ENCODE measurements around the gene TMED1. TPM values are rescaled to one million over a fixed set of nuclear protein-coding genes. Genes with fewer than 3 reads are reported as not detected.

TMED1 gene
- polyA plus RNA-seq, 2 of the 4 experiments (the other 2 are of a cell fraction): 29.9 to 37.0 TPM

DNA sequence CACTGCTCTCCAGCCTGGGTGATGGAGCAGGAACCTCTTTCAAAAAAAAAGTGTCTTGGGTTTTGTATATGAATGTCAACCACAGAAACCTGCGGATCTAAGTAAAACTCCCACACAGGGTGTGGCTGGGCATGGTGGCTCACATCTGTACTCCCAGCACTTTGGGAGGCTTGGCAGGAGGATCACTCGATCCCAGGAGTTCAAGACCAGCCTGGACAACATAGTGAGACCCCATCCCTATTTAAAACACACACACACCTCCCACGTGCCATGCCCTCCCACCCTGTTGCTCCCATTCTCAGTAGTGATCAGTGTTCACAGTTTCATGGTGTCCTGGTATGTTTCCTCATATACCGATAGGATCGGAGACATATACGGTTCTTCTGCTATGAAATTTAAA, 9.2 kb downstream of the TMED1 start (continued):
- TF ChIP-seq MYC (IDR thresholded peaks at IDR 0.05; ENCODE audit: borderline replicate concordance, low read length): no peak
- TF ChIP-seq CEBPB (IDR thresholded peaks at IDR 0.05): no peak
- no peak for TF ChIP-seq ESRRA (IDR thresholded peaks at IDR 0.05; ENCODE audit: borderline replicate concordance, low read length)

DNA sequence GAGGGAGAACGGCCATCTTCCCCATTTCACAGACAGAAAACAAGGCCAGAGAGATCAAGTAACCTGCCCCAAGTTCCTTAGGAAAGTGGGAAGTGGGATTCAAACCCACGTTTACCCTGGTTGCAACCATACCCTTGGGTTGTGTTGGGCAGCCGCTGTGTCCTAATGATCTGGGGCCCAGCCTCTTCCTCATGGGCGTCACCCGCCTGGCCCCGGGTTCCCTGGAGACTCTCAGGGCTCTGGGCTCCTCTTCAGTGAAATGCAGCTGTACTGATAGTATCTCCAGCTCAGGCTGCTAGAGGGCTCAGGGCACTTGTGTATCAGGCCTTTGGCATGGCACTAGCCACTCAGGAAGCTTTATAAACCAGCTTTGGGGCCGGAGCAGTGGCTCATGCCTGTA, 9.8 kb downstream of the TMED1 start:
- H3K4me1 ChIP-seq: no peaks in the 10 kb centered on the region
- WGBS (ENCODE audit: missing lambda C conversion rate): 92% methylated on average over 6 of the region's 7 CpGs
- ATAC-seq (no peak), FAIRE-seq (no peak), DNase-seq (ENCODE audit: low read depth in 1 of 2, low spot score in 1 of 2) (no peak)
- H3K27ac ChIP-seq: no peak overlapping the region
- POLR2A ChIA-PET: no interaction called here
- CTCF ChIA-PET: interaction anchor here (4.7 kb wide), 1 partner anchor 108 kb away, joined by 21 read pairs; the partner anchor contains the start of gene DNM2
- no peak overlapping the region for H3K4me2 ChIP-seq
- no peak overlapping the region for H3K4me3 ChIP-seq
- TF ChIP-seq, protein P1, sequence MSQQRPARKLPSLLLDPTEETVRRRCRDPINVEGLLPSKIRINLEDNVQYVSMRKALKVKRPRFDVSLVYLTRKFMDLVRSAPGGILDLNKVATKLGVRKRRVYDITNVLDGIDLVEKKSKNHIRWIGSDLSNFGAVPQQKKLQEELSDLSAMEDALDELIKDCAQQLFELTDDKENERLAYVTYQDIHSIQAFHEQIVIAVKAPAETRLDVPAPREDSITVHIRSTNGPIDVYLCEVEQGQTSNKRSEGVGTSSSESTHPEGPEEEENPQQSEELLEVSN (IDR thresholded peaks at IDR 0.05; ENCODE audit: borderline replicate concordance, low read depth): no peak
- no peak for TF ChIP-seq FOXS1 (CRISPR knock-in tag; IDR thresholded peaks at IDR 0.05)
- TF ChIP-seq ZSCAN20 (CRISPR knock-in tag; IDR thresholded peaks at IDR 0.05): no peak
- TF ChIP-seq, protein P2, sequence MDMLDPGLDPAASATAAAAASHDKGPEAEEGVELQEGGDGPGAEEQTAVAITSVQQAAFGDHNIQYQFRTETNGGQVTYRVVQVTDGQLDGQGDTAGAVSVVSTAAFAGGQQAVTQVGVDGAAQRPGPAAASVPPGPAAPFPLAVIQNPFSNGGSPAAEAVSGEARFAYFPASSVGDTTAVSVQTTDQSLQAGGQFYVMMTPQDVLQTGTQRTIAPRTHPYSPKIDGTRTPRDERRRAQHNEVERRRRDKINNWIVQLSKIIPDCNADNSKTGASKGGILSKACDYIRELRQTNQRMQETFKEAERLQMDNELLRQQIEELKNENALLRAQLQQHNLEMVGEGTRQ (IDR thresholded peaks at IDR 0.05): no peak
- no peak for TF ChIP-seq HOXB5 (CRISPR knock-in tag; IDR thresholded peaks at IDR 0.05)
- TF ChIP-seq GATA3 (IDR thresholded peaks at IDR 0.05; ENCODE audit: borderline replicate concordance): no peak
- no peak for TF ChIP-seq NPAS2 (CRISPR knock-in tag; IDR thresholded peaks at IDR 0.05; ENCODE audit: borderline replicate concordance)
- TF ChIP-seq RARB (CRISPR knock-in tag; IDR thresholded peaks at IDR 0.05): no peak
- TF ChIP-seq RCOR1 (IDR thresholded peaks at IDR 0.05; ENCODE audit: low read depth, low read length): no peak
- TF ChIP-seq HOXA7 (CRISPR knock-in tag; IDR thresholded peaks at IDR 0.05): no peak
- TF ChIP-seq, protein P3, sequence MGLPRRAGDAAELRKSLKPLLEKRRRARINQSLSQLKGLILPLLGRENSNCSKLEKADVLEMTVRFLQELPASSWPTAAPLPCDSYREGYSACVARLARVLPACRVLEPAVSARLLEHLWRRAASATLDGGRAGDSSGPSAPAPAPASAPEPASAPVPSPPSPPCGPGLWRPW (IDR thresholded peaks at IDR 0.05): no peak
- no peak for TF ChIP-seq EHMT2 (IDR thresholded peaks at IDR 0.05; ENCODE audit: low read depth)
- no peak for TF ChIP-seq POLR2A (IDR thresholded peaks at IDR 0.05; ENCODE audit: low read length)
- TF ChIP-seq POLR2AphosphoS2 (conservative IDR thresholded peaks at IDR 0.05; ENCODE audit: low read length): no peak
- no peak for TF ChIP-seq HOXB13 (CRISPR knock-in tag; IDR thresholded peaks at IDR 0.05; ENCODE audit: low read depth)
- TF ChIP-seq ZNF302 (CRISPR knock-in tag; IDR thresholded peaks at IDR 0.05): no peak
- no peak for TF ChIP-seq MAZ (IDR thresholded peaks at IDR 0.05; ENCODE audit: borderline replicate concordance, low read depth, low read length)
- TF ChIP-seq MYC (IDR thresholded peaks at IDR 0.05; ENCODE audit: borderline replicate concordance, low read length): no peak
- TF ChIP-seq TP53 (CRISPR knock-in tag; IDR thresholded peaks at IDR 0.05): no peak
- no peak for TF ChIP-seq EHF (CRISPR knock-in tag; IDR thresholded peaks at IDR 0.05)
- H3K9me3 ChIP-seq: no peaks in the 10 kb centered on the region

DNA sequence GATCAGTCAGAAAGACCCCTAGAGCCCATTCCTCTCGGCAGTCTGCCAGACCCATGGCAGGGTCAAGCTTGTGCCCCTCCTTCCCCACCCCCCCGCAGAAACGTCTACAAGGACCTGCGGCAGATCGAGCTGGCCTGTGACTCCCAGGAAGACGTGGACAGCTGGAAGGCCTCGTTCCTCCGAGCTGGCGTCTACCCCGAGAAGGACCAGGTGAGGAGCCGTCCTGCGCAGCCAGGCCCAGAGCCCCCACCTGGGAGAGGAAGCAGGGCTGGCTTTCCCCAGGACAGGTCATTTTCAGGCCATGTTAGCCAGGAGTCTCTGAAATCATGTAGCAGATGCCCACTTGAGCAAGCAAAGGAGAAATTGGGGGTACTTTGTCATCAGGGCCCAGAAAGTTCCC, 12.3 kb downstream of the TMED1 start:
- no peak for FAIRE-seq
- CTCF ChIA-PET: interaction anchor here (0.7 to 1.9 kb wide), 4 partner anchors 29 to 106 kb away, joined by 3 to 7 read pairs (median 4); partner anchors contain the start of gene DNM2
- Histone ChIP-seq H3K4me3 (no peak overlapping the region), H3K9me3 (no peaks in the 10 kb centered on the region), H3K4me2 (no peak overlapping the region), H3K4me1 (no peaks in the 10 kb centered on the region), H3K27ac (no peak overlapping the region)
- TF ChIP-seq PHF8 (IDR thresholded peaks at IDR 0.05; ENCODE audit: borderline replicate concordance, low read depth): no peak
- TF ChIP-seq TFCP2L1 (CRISPR knock-in tag; IDR thresholded peaks at IDR 0.05): no peak
- no peak for TF ChIP-seq NFE2L2 (conservative IDR thresholded peaks at IDR 0.05; ENCODE audit: low read length)
- no peak for TF ChIP-seq EHMT2 (IDR thresholded peaks at IDR 0.05; ENCODE audit: low read depth)
- no peak for TF ChIP-seq HOXB5 (CRISPR knock-in tag; IDR thresholded peaks at IDR 0.05)
- TF ChIP-seq BHLHE40 (IDR thresholded peaks at IDR 0.05; ENCODE audit: low read depth, low read length): no peak
- TF ChIP-seq MYC (IDR thresholded peaks at IDR 0.05; ENCODE audit: borderline replicate concordance, low read length): no peak
- TF ChIP-seq HDAC2 (IDR thresholded peaks at IDR 0.05): no peak
- WGBS (ENCODE audit: missing lambda C conversion rate): no CpG with 5 or more reads among the region's 12 CpGs
- no peak for DNase-seq (ENCODE audit: low read depth in 1 of 2, low spot score in 1 of 2)
- ATAC-seq: no peak
- POLR2A ChIA-PET: no interaction called here

All from A549 (cell line).